Neuronal stem cell (in vitro differentiated cells): ENCODE measurements around the gene RBBP7.

ENCODE experiments used
- DNase-seq: peaks from one replicate; pipeline ENCODE4 v3.0.0-alpha.2; 2013; ENCODE audit warnings: low spot score
- H2AFZ ChIP-seq: one replicate; pipeline ENCODE4 v1.6.1; 2013; ENCODE audit warnings: mild to moderate bottlenecking, low read length, inconsistent platforms
- H2AK5ac ChIP-seq: 2 replicates; pipeline ENCODE4 v1.6.1; 2013; ENCODE audit warnings: low read depth, mild to moderate bottlenecking, inconsistent platforms, low read length, moderate library complexity, mixed read lengths
- H2BK120ac ChIP-seq: 2 replicates; pipeline ENCODE4 v1.6.1; 2013; ENCODE audit warnings: low read depth, mild to moderate bottlenecking, inconsistent platforms, low read length, moderate library complexity, mixed read lengths
- H2BK12ac ChIP-seq: one replicate; pipeline ENCODE4 v1.6.1; 2013; ENCODE audit warnings: low read length, inconsistent platforms
- H2BK15ac ChIP-seq: 2 replicates; pipeline ENCODE4 v1.6.1; 2013; ENCODE audit warnings: mild to moderate bottlenecking, low read length, inconsistent platforms, mixed read lengths
- H2BK5ac ChIP-seq: one replicate; pipeline ENCODE4 v1.6.1; 2013; ENCODE audit warnings: inconsistent platforms, mild to moderate bottlenecking, low read length, moderate library complexity
- H3K14ac ChIP-seq: one replicate; pipeline ENCODE4 v1.6.1; 2013; ENCODE audit warnings: low read length, inconsistent platforms
- H3K18ac ChIP-seq: 2 replicates; pipeline ENCODE4 v1.6.1; 2013; ENCODE audit warnings: low read length, inconsistent platforms
- H3K23ac ChIP-seq: 2 replicates; pipeline ENCODE4 v1.6.1; 2013; ENCODE audit warnings: low read depth, mild to moderate bottlenecking, mixed read lengths, low read length, inconsistent platforms; ENCODE audit not compliant: poor library complexity
- H3K27ac ChIP-seq: replicated peaks from 3 replicates; pipeline ENCODE4 v1.5.1; 2013; ENCODE audit warnings: low read length, inconsistent platforms
- H3K27me3 ChIP-seq, 3 experiments: 2 replicates each; pipeline ENCODE4 v1.6.1; 2013; ENCODE audit warnings: low read length in 3 of 3, mild to moderate bottlenecking in 2 of 3, inconsistent platforms in 1 of 3, low read depth in 1 of 3, mixed read lengths in 1 of 3, moderate library complexity in 1 of 3; ENCODE audit not compliant: control insufficient read depth in 3 of 3, insufficient read depth in 3 of 3
- H3K36me3 ChIP-seq, 2 donors: replicated peaks in 1 of 2; 2 replicates each; pipeline ENCODE4 v1.6.1; 2013; ENCODE audit warnings: low read length in 2 of 2; ENCODE audit not compliant: control insufficient read depth in 2 of 2, insufficient read depth in 2 of 2
- H3K4ac ChIP-seq: 2 replicates; pipeline ENCODE4 v1.6.1; 2013; ENCODE audit warnings: inconsistent platforms, mild to moderate bottlenecking, low read length, moderate library complexity
- H3K4me1 ChIP-seq, 2 donors: 1 replicate in 1 of 2; 2 replicates in 1 of 2; pipeline ENCODE4 v1.6.1; 2013; ENCODE audit warnings: low read length in 2 of 2, low read depth in 1 of 2; ENCODE audit not compliant: control insufficient read depth in 2 of 2, insufficient read depth in 1 of 2
- H3K4me2 ChIP-seq: one replicate; pipeline ENCODE4 v1.6.1; 2013; ENCODE audit warnings: mild to moderate bottlenecking, low read length, inconsistent platforms; ENCODE audit not compliant: insufficient read depth, poor library complexity, severe bottlenecking
- H3K4me3 ChIP-seq, 2 donors: 2 replicates each; pipeline ENCODE4 v1.5.1; 2013; ENCODE audit warnings: low read length in 2 of 2, mild to moderate bottlenecking in 2 of 2, inconsistent platforms in 1 of 2, moderate library complexity in 1 of 2
- H3K79me1 ChIP-seq: one replicate; pipeline ENCODE4 v1.6.1; 2013; ENCODE audit warnings: low read depth, mild to moderate bottlenecking, inconsistent platforms, low read length, moderate library complexity
- H3K9ac ChIP-seq: one replicate; pipeline ENCODE4 v1.6.1; 2013; ENCODE audit warnings: mild to moderate bottlenecking, low read depth, low read length, inconsistent platforms; ENCODE audit not compliant: poor library complexity
- H3K9me3 ChIP-seq, 2 donors: replicated peaks in 1 of 2; 2 replicates each; pipeline versions ENCODE3 to v1.6.1; 2013; ENCODE audit warnings: low read length in 2 of 2, mild to moderate bottlenecking in 2 of 2, inconsistent platforms in 1 of 2, low read depth in 1 of 2, mixed read lengths in 1 of 2, moderate library complexity in 1 of 2; ENCODE audit not compliant: control insufficient read depth in 2 of 2, insufficient read depth in 1 of 2
- H4K8ac ChIP-seq: one replicate; pipeline ENCODE4 v1.6.1; 2013; ENCODE audit warnings: low read depth, mild to moderate bottlenecking, inconsistent platforms, low read length, moderate library complexity
- H4K91ac ChIP-seq: one replicate; pipeline ENCODE4 v1.6.1; 2013; ENCODE audit warnings: low read length, low read depth, mild to moderate bottlenecking, inconsistent platforms; ENCODE audit not compliant: poor library complexity
- WGBS, 2 donors: extraction: QIAGEN DNeasy Blood & Tissue Kit; methylation state at CpG; one replicate each; pipeline ENCODE4 v1.1.7; 2013; ENCODE audit warnings: missing lambda C conversion rate in 2 of 2, mixed read lengths in 1 of 2; ENCODE audit not compliant: insufficient read length in 2 of 2, insufficient replicate concordance in 1 of 2; ENCODE audit errors: extremely low coverage in 2 of 2; 5-methylcytosine and 5-hydroxymethylcytosine counted together

RBBP7 gene

GRCh38 chrX:16848541-16848940, 21.6 kb downstream of the RBBP7 start:
- no peaks in the 10 kb centered on the region for H3K27me3 ChIP-seq
- H3K9ac ChIP-seq = no peak overlapping the region
- no peak overlapping the region for H3K4me3 ChIP-seq
- H2BK12ac ChIP-seq = no peak overlapping the region
- H4K91ac ChIP-seq = no peak overlapping the region
- no peak overlapping the region for H3K4me2 ChIP-seq
- no peak overlapping the region for H2BK5ac ChIP-seq
- H2BK120ac ChIP-seq = no peak overlapping the region
- no peak overlapping the region for H3K4ac ChIP-seq
- no peak overlapping the region for H3K27ac ChIP-seq
- DNase-seq = no peak
- WGBS, 2 donors = no CpG with 5 or more reads among the region's 6 CpGs
- no peak overlapping the region for H2AFZ ChIP-seq
- no peaks in the 10 kb centered on the region for H3K79me1 ChIP-seq
- no peaks in the 10 kb centered on the region for H3K9me3 ChIP-seq
- H3K18ac ChIP-seq = no peak overlapping the region
- H4K8ac ChIP-seq = no peak overlapping the region
- H2BK15ac ChIP-seq = no peak overlapping the region
- peaks cover 15 to 100% of the 10 kb centered on the region in 2 donors for H3K36me3 ChIP-seq
- H3K23ac ChIP-seq = no peak overlapping the region
- peaks cover 0 to 2% of the 10 kb centered on the region in 2 donors for H3K4me1 ChIP-seq
- H2AK5ac ChIP-seq = no peak overlapping the region
- no peak overlapping the region for H3K14ac ChIP-seq

GRCh38 chrX:16845686-16846085, 24.5 kb downstream of the RBBP7 start:
- Histone ChIP-seq H2BK120ac (no peak overlapping the region), H2AK5ac (no peak overlapping the region), H4K91ac (no peak overlapping the region), H3K4me1 (no peaks in the 10 kb centered on the region), H3K18ac (no peak overlapping the region), H2BK5ac (no peak overlapping the region), H3K4me2 (no peak overlapping the region), H3K36me3 (peaks cover 11 to 97% of the 10 kb centered on the region in 2 donors), H4K8ac (no peak overlapping the region), H3K27me3 (no peaks in the 10 kb centered on the region), H3K9ac (no peak overlapping the region), H3K79me1 (no peaks in the 10 kb centered on the region), H3K27ac (no peak overlapping the region), H3K9me3 (no peaks in the 10 kb centered on the region), H2AFZ (no peak overlapping the region), H3K14ac (no peak overlapping the region), H2BK15ac (no peak overlapping the region), H3K4ac (no peak overlapping the region), H3K4me3 (no peak overlapping the region), H2BK12ac (no peak overlapping the region), H3K23ac (no peak overlapping the region)
- DNase-seq = no peak
- WGBS, 2 donors = no CpG with 5 or more reads among the region's 2 CpGs

GRCh38 chrX:16843208-16843909, 26.8 kb downstream of the RBBP7 start:
- Histone ChIP-seq H3K9ac (no peak overlapping the region), H3K18ac (no peak overlapping the region), H4K91ac (no peak overlapping the region), H3K23ac (no peak overlapping the region), H2AFZ (no peak overlapping the region), H3K4me1 (peaks cover 0 to 9% of the 10 kb centered on the region in 2 donors), H3K4me3 (no peak overlapping the region), H3K4me2 (no peak overlapping the region), H3K27ac (no peak overlapping the region), H3K9me3 (no peaks in the 10 kb centered on the region), H3K4ac (no peak overlapping the region), H3K79me1 (no peaks in the 10 kb centered on the region), H2AK5ac (no peak overlapping the region), H4K8ac (no peak overlapping the region), H3K27me3 (no peaks in the 10 kb centered on the region), H2BK12ac (no peak overlapping the region), H2BK15ac (no peak overlapping the region), H3K14ac (no peak overlapping the region), H2BK5ac (no peak overlapping the region), H3K36me3 (peaks cover 7 to 94% of the 10 kb centered on the region in 2 donors), H2BK120ac (no peak overlapping the region)
- DNase-seq = no peak
- WGBS, 2 donors = no CpG with 5 or more reads among the region's 3 CpGs

- no peak overlapping the region for H3K23ac ChIP-seq
- H3K4ac ChIP-seq = no peak overlapping the region
- no peaks in the 10 kb centered on the region for H3K27me3 ChIP-seq
- peaks cover 0 to 9% of the 10 kb centered on the region in 2 donors for H3K4me1 ChIP-seq
- peaks cover 8 to 94% of the 10 kb centered on the region in 2 donors for H3K36me3 ChIP-seq
- H3K4me3 ChIP-seq = no peak overlapping the region
- H3K9ac ChIP-seq = no peak overlapping the region
- no peak overlapping the region for H3K4me2 ChIP-seq
- H2BK120ac ChIP-seq = no peak overlapping the region
- H2BK15ac ChIP-seq = no peak overlapping the region
- no peak overlapping the region for H4K8ac ChIP-seq
- WGBS, 2 donors = no CpG with 5 or more reads among the region's 3 CpGs
- H3K9me3 ChIP-seq = no peaks in the 10 kb centered on the region
- no peak overlapping the region for H2AK5ac ChIP-seq
- H3K14ac ChIP-seq = no peak overlapping the region
- no peak for DNase-seq
- no peak overlapping the region for H4K91ac ChIP-seq
- no peaks in the 10 kb centered on the region for H3K79me1 ChIP-seq
- H2AFZ ChIP-seq = no peak overlapping the region
- no peak overlapping the region for H3K27ac ChIP-seq
- no peak overlapping the region for H2BK12ac ChIP-seq
- H3K18ac ChIP-seq = no peak overlapping the region
- H2BK5ac ChIP-seq = no peak overlapping the region
Observed at GRCh38 chrX:16842684-16843083, 27.5 kb downstream of the RBBP7 start.
